ENCODE measurements around the gene FBXL7. TPM values are rescaled to one million over a fixed set of nuclear protein-coding genes. Genes with fewer than 3 reads are reported as not detected.

Gene FBXL7
- total and polyA plus RNA-seq, 9 of the 15 experiments (the other 6 are each of a cell fraction or from before 2014, with no cell fraction given) = 0.04 to 0.08 TPM; not detected in 7

DNA sequence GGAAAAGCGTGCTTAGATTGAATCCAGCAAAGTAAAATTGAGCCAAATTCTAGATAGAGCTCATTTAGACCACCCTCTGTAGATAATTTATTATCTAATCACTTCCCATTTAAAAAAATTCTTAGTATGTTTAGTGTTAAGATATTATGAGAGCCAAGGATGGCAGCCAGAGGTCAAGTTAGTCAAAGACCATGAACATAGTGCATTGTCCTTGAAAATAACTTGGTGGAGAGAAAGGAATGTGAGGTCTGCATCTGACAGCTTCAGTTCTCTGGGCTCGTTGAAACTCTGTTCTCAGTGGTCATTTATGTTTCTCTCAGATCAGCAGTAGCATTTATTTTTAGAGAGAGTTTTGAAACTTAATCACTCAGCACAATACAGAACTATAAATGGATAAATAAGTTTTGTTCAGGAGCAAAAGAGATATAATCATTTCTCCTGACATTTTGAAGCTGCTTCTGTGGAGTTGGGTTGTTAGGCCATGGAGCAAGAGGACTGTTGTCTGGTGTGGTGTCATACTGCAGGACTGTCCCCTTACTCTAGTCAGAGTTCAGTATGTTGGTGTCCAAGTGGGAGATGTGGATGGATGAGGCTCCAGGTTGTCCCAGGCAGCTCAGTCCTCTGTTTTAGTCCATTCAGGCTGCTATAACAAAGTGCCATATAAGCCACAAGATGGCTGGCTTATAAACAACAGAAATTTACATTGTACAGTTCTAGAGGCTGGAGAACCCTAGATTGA is 337.7 kb downstream of the FBXL7 start (continued):
- TF ChIP-seq, protein P1, sequence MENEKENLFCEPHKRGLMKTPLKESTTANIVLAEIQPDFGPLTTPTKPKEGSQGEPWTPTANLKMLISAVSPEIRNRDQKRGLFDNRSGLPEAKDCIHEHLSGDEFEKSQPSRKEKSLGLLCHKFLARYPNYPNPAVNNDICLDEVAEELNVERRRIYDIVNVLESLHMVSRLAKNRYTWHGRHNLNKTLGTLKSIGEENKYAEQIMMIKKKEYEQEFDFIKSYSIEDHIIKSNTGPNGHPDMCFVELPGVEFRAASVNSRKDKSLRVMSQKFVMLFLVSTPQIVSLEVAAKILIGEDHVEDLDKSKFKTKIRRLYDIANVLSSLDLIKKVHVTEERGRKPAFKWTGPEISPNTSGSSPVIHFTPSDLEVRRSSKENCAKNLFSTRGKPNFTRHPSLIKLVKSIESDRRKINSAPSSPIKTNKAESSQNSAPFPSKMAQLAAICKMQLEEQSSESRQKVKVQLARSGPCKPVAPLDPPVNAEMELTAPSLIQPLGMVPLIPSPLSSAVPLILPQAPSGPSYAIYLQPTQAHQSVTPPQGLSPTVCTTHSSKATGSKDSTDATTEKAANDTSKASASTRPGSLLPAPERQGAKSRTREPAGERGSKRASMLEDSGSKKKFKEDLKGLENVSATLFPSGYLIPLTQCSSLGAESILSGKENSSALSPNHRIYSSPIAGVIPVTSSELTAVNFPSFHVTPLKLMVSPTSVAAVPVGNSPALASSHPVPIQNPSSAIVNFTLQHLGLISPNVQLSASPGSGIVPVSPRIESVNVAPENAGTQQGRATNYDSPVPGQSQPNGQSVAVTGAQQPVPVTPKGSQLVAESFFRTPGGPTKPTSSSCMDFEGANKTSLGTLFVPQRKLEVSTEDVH (IDR thresholded peaks at IDR 0.05; ENCODE audit: low read depth, partially characterized antibody) = no peak
- TF ChIP-seq, protein P2, sequence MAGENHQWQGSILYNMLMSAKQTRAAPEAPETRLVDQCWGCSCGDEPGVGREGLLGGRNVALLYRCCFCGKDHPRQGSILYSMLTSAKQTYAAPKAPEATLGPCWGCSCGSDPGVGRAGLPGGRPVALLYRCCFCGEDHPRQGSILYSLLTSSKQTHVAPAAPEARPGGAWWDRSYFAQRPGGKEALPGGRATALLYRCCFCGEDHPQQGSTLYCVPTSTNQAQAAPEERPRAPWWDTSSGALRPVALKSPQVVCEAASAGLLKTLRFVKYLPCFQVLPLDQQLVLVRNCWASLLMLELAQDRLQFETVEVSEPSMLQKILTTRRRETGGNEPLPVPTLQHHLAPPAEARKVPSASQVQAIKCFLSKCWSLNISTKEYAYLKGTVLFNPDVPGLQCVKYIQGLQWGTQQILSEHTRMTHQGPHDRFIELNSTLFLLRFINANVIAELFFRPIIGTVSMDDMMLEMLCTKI (IDR thresholded peaks at IDR 0.05; ENCODE audit: partially characterized antibody) = no peak
- no peak for TF ChIP-seq MYNN (IDR thresholded peaks at IDR 0.05)
- TF ChIP-seq MYNN (CRISPR knock-in tag; IDR thresholded peaks at IDR 0.05) = no peak
- TF ChIP-seq POLR2AphosphoS2 (IDR thresholded peaks at IDR 0.05; ENCODE audit: low read length) = no peak
- TF ChIP-seq PML (IDR thresholded peaks at IDR 0.05; ENCODE audit: low read length) = no peak
- no peak for TF ChIP-seq ZNF41 (CRISPR knock-in tag; conservative IDR thresholded peaks at IDR 0.05)
- TF ChIP-seq, protein P3, sequence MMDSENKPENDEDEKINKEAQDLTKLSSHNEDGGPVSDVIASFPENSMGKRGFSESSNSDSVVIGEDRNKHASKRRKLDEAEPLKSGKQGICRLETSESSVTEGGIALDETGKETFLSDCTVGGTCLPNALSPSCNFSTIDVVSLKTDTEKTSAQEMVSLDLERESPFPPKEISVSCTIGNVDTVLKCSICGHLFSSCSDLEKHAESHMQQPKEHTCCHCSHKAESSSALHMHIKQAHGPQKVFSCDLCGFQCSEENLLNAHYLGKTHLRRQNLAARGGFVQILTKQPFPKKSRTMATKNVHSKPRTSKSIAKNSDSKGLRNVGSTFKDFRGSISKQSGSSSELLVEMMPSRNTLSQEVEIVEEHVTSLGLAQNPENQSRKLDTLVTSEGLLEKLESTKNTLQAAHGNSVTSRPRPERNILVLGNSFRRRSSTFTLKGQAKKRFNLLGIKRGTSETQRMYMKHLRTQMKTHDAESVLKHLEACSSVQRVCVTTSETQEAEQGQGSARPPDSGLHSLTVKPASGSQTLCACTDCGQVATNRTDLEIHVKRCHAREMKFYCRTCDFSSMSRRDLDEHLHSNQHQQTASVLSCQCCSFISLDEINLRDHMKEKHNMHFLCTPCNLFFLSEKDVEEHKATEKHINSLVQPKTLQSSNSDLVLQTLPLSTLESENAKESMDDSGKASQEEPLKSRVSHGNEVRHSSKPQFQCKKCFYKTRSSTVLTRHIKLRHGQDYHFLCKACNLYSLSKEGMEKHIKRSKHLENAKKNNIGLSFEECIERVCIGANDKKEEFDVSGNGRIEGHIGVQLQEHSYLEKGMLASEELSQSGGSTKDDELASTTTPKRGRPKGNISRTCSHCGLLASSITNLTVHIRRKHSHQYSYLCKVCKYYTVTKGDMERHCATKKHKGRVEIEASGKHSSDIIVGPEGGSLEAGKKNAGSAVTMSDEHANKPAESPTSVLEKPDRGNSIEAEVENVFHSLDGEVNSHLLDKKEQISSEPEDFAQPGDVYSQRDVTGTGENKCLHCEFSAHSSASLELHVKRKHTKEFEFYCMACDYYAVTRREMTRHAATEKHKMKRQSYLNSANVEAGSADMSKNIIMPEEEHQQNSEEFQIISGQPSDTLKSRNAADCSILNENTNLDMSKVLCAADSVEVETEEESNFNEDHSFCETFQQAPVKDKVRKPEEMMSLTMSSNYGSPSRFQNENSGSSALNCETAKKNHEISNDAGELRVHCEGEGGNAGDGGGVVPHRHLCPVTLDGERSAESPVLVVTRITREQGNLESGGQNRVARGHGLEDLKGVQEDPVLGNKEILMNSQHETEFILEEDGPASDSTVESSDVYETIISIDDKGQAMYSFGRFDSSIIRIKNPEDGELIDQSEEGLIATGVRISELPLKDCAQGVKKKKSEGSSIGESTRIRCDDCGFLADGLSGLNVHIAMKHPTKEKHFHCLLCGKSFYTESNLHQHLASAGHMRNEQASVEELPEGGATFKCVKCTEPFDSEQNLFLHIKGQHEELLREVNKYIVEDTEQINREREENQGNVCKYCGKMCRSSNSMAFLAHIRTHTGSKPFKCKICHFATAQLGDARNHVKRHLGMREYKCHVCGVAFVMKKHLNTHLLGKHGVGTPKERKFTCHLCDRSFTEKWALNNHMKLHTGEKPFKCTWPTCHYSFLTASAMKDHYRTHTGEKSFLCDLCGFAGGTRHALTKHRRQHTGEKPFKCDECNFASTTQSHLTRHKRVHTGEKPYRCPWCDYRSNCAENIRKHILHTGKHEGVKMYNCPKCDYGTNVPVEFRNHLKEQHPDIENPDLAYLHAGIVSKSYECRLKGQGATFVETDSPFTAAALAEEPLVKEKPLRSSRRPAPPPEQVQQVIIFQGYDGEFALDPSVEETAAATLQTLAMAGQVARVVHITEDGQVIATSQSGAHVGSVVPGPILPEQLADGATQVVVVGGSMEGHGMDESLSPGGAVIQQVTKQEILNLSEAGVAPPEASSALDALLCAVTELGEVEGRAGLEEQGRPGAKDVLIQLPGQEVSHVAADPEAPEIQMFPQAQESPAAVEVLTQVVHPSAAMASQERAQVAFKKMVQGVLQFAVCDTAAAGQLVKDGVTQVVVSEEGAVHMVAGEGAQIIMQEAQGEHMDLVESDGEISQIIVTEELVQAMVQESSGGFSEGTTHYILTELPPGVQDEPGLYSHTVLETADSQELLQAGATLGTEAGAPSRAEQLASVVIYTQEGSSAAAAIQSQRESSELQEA (IDR thresholded peaks at IDR 0.05; ENCODE audit: low read depth) = no peak
- no peak for TF ChIP-seq RBM39 (optimal IDR thresholded peaks at IDR 0.05; ENCODE audit: low read depth, low read length)
- no peak for TF ChIP-seq ZNF282 (CRISPR knock-in tag; IDR thresholded peaks at IDR 0.05)
- TF ChIP-seq TSC22D4 (tag; IDR thresholded peaks at IDR 0.05) = no peak
- TF ChIP-seq, protein P4, sequence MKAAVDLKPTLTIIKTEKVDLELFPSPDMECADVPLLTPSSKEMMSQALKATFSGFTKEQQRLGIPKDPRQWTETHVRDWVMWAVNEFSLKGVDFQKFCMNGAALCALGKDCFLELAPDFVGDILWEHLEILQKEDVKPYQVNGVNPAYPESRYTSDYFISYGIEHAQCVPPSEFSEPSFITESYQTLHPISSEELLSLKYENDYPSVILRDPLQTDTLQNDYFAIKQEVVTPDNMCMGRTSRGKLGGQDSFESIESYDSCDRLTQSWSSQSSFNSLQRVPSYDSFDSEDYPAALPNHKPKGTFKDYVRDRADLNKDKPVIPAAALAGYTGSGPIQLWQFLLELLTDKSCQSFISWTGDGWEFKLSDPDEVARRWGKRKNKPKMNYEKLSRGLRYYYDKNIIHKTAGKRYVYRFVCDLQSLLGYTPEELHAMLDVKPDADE (conservative IDR thresholded peaks at IDR 0.05; ENCODE audit: control insufficient read depth, low read depth, low read length) = no peak
- TF ChIP-seq CBX1 (IDR thresholded peaks at IDR 0.05; ENCODE audit: low read depth) = no peak
- TF ChIP-seq SIRT6 (IDR thresholded peaks at IDR 0.05; ENCODE audit: low read depth, low read length) = no peak

All from K562 (cell line).